WERI-Rb-1 (cell line): ENCODE results near the gene CFAP54.

Experiments
- DNase-seq: peaks from one replicate; pipeline ENCODE4 v3.0.0-alpha.2; 2020
- H3K27ac ChIP-seq: fragments of 250-450 bp; sonication (Bioruptor Pico); 2 replicates; pipeline ENCODE4 v1.5.1; 2020; ENCODE audit warnings: mild to moderate bottlenecking, moderate library complexity
- H3K27me3 ChIP-seq: fragments of 250-450 bp; sonication (Bioruptor Pico); 2 replicates; pipeline ENCODE4 v1.5.1; 2021; ENCODE audit warnings: mild to moderate bottlenecking, low read depth, moderate library complexity; ENCODE audit not compliant: insufficient read depth, severe bottlenecking
- H3K36me3 ChIP-seq: fragments of 250-450 bp; sonication (Bioruptor Pico); 2 replicates; pipeline ENCODE4 v1.5.1; 2020; ENCODE audit warnings: mild to moderate bottlenecking, moderate library complexity
- H3K4me3 ChIP-seq: 2 replicates; pipeline ENCODE4 v1.5.1; 2011; ENCODE audit warnings: low read depth, mild to moderate bottlenecking, control low read depth, low read length
- H3K9me3 ChIP-seq: fragments of 250-450 bp; sonication (Bioruptor Pico); 2 replicates; pipeline ENCODE4 v1.5.1; 2021; ENCODE audit warnings: mild to moderate bottlenecking, moderate library complexity; ENCODE audit not compliant: severe bottlenecking
- CTCF ChIP-seq: IDR thresholded peaks from 2 replicates; pipeline ENCODE4 v1.5.1; 2011; ENCODE audit warnings: low read depth, mild to moderate bottlenecking, control low read depth, inconsistent platforms, low read length

The CFAP54 gene

GRCh38 chr12:96489392-96490056 is at the start of gene CFAP54:
Gene CFAP54, plus strand, starts transcription at chr12:96489577. Its CDS starts 33 bp downstream, at chr12:96489610.
- Histone ChIP-seq H3K27me3 (no peaks in the 10 kb centered on the region), H3K9me3 (no peaks in the 10 kb centered on the region), H3K27ac (no peak within 1 kb of the TSS), H3K36me3 (no peaks in the 10 kb centered on the region), H3K4me3 (peak within 1 kb of the TSS; percentile 77)
- TF ChIP-seq CTCF, result peak; percentile 87
- DNase-seq, result peak; percentile 91

- Histone ChIP-seq H3K4me3 (no peak overlapping the region), H3K27ac (no peak overlapping the region), H3K9me3 (no peaks in the 10 kb centered on the region), H3K36me3 (no peaks in the 10 kb centered on the region), H3K27me3 (no peaks in the 10 kb centered on the region)
- TF ChIP-seq CTCF, result no peak
- DNase-seq, result no peak
Measured at GRCh38 chr12:96441816-96442215, 47.6 kb upstream of the CFAP54 start.

- Histone ChIP-seq H3K27ac (no peak overlapping the region), H3K27me3 (no peaks in the 10 kb centered on the region), H3K36me3 (no peaks in the 10 kb centered on the region), H3K4me3 (no peak overlapping the region), H3K9me3 (no peaks in the 10 kb centered on the region)
- TF ChIP-seq CTCF, result no peak
- no peak for DNase-seq
Measured at GRCh38 chr12:96442906-96443305, 46.5 kb upstream of the CFAP54 start.

GRCh38 chr12:96444399-96444798 is 45.0 kb upstream of the CFAP54 start:
- H3K36me3 ChIP-seq, result no peaks in the 10 kb centered on the region
- H3K4me3 ChIP-seq, result no peak overlapping the region
- no peak for TF ChIP-seq CTCF
- no peaks in the 10 kb centered on the region for H3K9me3 ChIP-seq
- H3K27ac ChIP-seq, result no peak overlapping the region
- no peak for DNase-seq
- H3K27me3 ChIP-seq, result no peaks in the 10 kb centered on the region

- no peak for TF ChIP-seq CTCF
- no peak overlapping the region for H3K4me3 ChIP-seq
- H3K36me3 ChIP-seq, result no peaks in the 10 kb centered on the region
- DNase-seq, result no peak
- no peak overlapping the region for H3K27ac ChIP-seq
- H3K27me3 ChIP-seq, result no peaks in the 10 kb centered on the region
- no peaks in the 10 kb centered on the region for H3K9me3 ChIP-seq
Measured at GRCh38 chr12:96445691-96446583, 43.4 kb upstream of the CFAP54 start.
